Osteoblast (primary cell): ENCODE results near the gene LGR6. TPM values are rescaled to one million over a fixed set of nuclear protein-coding genes. Genes with fewer than 3 reads are reported as not detected.

Source experiments
- DNase-seq: peaks from one replicate; pipeline ENCODE4 v3.0.0; 2011; ENCODE audit warnings: low spot score, mixed read lengths; ENCODE audit not compliant: insufficient read length; ENCODE audit errors: missing footprints
- H2AFZ ChIP-seq: 2 replicates; pipeline ENCODE4 v1.6.0; 2011; ENCODE audit warnings: mild to moderate bottlenecking, low read length
- H3K27ac ChIP-seq: 2 replicates; pipeline ENCODE4 v1.5.1; 2011; ENCODE audit warnings: mild to moderate bottlenecking, low read depth, low read length, moderate library complexity
- H3K27me3 ChIP-seq: 2 replicates; pipeline ENCODE4 v1.6.0; 2012; ENCODE audit warnings: mild to moderate bottlenecking, control low read depth, inconsistent platforms, low read length, moderate library complexity; ENCODE audit not compliant: insufficient read depth
- H3K36me3 ChIP-seq: 2 replicates; pipeline ENCODE4 v1.5.1; 2011; ENCODE audit warnings: mild to moderate bottlenecking, low read length, control low read depth, moderate library complexity; ENCODE audit not compliant: insufficient read depth
- H3K4me1 ChIP-seq: 2 replicates; pipeline ENCODE4 v1.5.1; 2011; ENCODE audit warnings: mild to moderate bottlenecking, low read length, control low read depth, moderate library complexity; ENCODE audit not compliant: insufficient read depth
- H3K4me2 ChIP-seq: 2 replicates; pipeline ENCODE4 v1.6.0; 2011; ENCODE audit warnings: mild to moderate bottlenecking, low read length; ENCODE audit not compliant: insufficient read depth
- H3K4me3 ChIP-seq: fragments of 200-600 bp; sonication (generic); 3 replicates; pipeline ENCODE4 v1.5.1; 2012; ENCODE audit warnings: mild to moderate bottlenecking, low read length, inconsistent platforms; ENCODE audit not compliant: insufficient read depth
- H3K79me2 ChIP-seq: 2 replicates; pipeline ENCODE4 v1.6.0; 2012; ENCODE audit warnings: mild to moderate bottlenecking, low read length, control low read depth, inconsistent platforms; ENCODE audit not compliant: insufficient read depth
- H3K9me3 ChIP-seq: 2 replicates; pipeline ENCODE4 v1.5.1; 2011; ENCODE audit warnings: low read depth, low read length, control low read depth
- H4K20me1 ChIP-seq: 2 replicates; pipeline ENCODE4 v1.6.0; 2012; ENCODE audit warnings: mild to moderate bottlenecking, low read length, control low read depth; ENCODE audit not compliant: insufficient read depth
- total RNA-seq: library from RNA; depleted of rRNA; stranded (reverse); fragments of >200 nt; gene quantifications from 2 replicates; pipeline ENCODE4 v1.2.3, GENCODE V29; 2012
- TF ChIP-seq, protein P1 (sequence below): IDR thresholded peaks from 2 replicates; pipeline ENCODE4 v1.5.1; 2011; ENCODE audit warnings: mild to moderate bottlenecking, low read depth, low read length, moderate library complexity; ENCODE audit errors: extremely low read depth

The LGR6 gene
- total RNA-seq, 1 donor: not detected

DNA sequence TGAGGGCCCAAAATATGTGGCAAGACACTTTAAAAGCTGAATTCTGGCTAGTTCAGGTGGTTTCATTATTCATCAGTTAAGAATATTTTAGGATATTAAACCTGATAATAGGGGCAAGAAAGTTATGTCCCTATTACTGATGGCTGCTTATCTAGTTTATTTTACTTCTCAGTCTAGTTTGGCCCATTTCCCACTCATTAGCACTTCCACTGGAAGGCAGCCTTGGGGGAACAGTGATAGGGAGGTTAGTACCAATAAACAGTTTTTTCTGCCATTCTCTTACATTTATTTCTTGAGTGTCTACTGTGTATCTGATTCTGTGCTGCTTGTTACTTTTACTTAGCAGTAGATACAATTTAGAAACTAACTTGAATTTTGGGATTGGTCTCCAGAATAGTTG lies 163.9 kb downstream of the LGR6 start:
- TF ChIP-seq, protein P1, sequence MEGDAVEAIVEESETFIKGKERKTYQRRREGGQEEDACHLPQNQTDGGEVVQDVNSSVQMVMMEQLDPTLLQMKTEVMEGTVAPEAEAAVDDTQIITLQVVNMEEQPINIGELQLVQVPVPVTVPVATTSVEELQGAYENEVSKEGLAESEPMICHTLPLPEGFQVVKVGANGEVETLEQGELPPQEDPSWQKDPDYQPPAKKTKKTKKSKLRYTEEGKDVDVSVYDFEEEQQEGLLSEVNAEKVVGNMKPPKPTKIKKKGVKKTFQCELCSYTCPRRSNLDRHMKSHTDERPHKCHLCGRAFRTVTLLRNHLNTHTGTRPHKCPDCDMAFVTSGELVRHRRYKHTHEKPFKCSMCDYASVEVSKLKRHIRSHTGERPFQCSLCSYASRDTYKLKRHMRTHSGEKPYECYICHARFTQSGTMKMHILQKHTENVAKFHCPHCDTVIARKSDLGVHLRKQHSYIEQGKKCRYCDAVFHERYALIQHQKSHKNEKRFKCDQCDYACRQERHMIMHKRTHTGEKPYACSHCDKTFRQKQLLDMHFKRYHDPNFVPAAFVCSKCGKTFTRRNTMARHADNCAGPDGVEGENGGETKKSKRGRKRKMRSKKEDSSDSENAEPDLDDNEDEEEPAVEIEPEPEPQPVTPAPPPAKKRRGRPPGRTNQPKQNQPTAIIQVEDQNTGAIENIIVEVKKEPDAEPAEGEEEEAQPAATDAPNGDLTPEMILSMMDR: no peak
- H3K79me2 ChIP-seq: peaks cover 66% of the 10 kb centered on the region
- H3K4me2 ChIP-seq: no peak overlapping the region
- no peaks in the 10 kb centered on the region for H3K9me3 ChIP-seq
- no peak for DNase-seq
- H3K27ac ChIP-seq: no peak overlapping the region
- no peak overlapping the region for H2AFZ ChIP-seq
- peaks cover 7% of the 10 kb centered on the region for H4K20me1 ChIP-seq
- H3K4me3 ChIP-seq: no peak overlapping the region
- no peaks in the 10 kb centered on the region for H3K4me1 ChIP-seq
- H3K36me3 ChIP-seq: no peaks in the 10 kb centered on the region
- H3K27me3 ChIP-seq: no peaks in the 10 kb centered on the region

DNA sequence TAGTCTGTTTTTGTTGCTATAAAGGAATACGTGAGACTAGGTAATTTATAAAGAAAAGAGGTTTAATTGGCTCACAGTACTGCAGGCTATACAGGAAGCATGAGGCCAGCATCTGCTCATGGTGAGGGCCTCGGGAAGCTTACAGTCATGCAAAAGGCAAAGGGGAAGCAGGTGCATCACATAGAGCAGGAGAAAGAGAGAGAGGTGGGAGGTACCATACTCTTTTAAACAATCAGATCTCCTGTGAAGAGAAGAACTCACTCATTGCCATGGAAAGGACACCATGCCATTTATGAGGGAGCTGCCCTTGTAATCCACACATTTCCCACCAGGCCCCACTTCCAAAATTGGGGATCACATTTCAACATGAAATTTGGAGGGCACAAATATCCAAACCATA lies 167.6 kb downstream of the LGR6 start:
- TF ChIP-seq, protein P1: no peak
- Histone ChIP-seq H3K27ac (no peak overlapping the region), H4K20me1 (peaks cover 10% of the 10 kb centered on the region), H3K4me1 (peaks cover 9% of the 10 kb centered on the region), H3K4me2 (no peak overlapping the region), H2AFZ (no peak overlapping the region), H3K27me3 (no peaks in the 10 kb centered on the region), H3K36me3 (no peaks in the 10 kb centered on the region), H3K4me3 (no peak overlapping the region), H3K9me3 (no peaks in the 10 kb centered on the region), H3K79me2 (peaks cover 45% of the 10 kb centered on the region)
- DNase-seq: no peak

DNA sequence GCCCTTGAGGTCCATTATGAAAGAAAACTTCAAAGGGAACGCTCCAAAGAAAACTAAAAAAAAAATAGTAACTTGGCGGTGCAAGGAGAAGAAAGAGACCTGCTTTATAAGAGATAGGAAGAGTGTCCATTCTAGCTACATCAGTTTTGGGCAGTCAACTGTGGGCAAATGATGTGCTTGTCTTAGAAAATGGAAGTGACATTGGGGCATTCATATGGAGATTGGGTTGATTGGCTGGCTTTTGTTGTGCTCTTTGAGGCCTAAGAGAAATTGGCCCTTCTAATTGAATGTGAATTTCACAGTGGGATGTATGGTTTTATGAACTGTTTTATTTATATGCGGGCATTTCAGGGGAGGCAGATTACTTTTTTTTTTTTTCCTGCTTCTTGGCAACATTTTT lies 168.1 kb downstream of the LGR6 start:
- no peak overlapping the region for H3K4me3 ChIP-seq
- H3K36me3 ChIP-seq: no peaks in the 10 kb centered on the region
- no peak overlapping the region for H2AFZ ChIP-seq
- peaks cover 9% of the 10 kb centered on the region for H3K4me1 ChIP-seq
- peaks cover 10% of the 10 kb centered on the region for H4K20me1 ChIP-seq
- no peak for DNase-seq
- peaks cover 41% of the 10 kb centered on the region for H3K79me2 ChIP-seq
- no peak overlapping the region for H3K4me2 ChIP-seq
- TF ChIP-seq, protein P1: no peak
- no peaks in the 10 kb centered on the region for H3K9me3 ChIP-seq
- no peaks in the 10 kb centered on the region for H3K27me3 ChIP-seq
- no peak overlapping the region for H3K27ac ChIP-seq

DNA sequence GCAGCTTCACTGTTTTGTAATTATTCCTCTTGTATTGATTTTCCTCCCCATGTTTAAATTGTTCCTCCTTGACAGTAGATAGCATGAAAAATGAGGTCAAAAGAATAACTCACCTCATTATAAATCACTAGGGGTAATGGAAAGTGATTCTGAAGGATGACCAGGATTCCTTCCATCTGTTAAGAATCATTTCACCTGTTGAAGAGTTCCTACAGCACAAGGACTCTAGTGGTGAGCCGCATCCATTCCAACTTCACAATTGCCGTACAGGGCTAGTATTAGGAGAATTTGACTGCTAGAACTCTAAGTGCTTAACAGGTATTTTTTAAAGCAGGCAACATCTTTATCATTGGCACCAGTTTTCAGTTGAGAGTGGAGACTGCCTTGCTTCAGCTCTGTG lies 168.6 kb downstream of the LGR6 start:
- Histone ChIP-seq H3K9me3 (no peaks in the 10 kb centered on the region), H3K79me2 (peaks cover 37% of the 10 kb centered on the region), H4K20me1 (peaks cover 10% of the 10 kb centered on the region), H3K4me1 (peaks cover 9% of the 10 kb centered on the region), H2AFZ (no peak overlapping the region), H3K27ac (no peak overlapping the region), H3K27me3 (no peaks in the 10 kb centered on the region), H3K36me3 (no peaks in the 10 kb centered on the region), H3K4me2 (no peak overlapping the region), H3K4me3 (no peak overlapping the region)
- TF ChIP-seq, protein P1: no peak
- DNase-seq: no peak
